Measurements from ENCODE around the gene RNF186.
"Not testable (repeated sequence)": the region's sequence is repeated elsewhere in the genome, so short reads cannot be mapped to it uniquely, and the experiment has no call there.

RNF186 gene, protein sequence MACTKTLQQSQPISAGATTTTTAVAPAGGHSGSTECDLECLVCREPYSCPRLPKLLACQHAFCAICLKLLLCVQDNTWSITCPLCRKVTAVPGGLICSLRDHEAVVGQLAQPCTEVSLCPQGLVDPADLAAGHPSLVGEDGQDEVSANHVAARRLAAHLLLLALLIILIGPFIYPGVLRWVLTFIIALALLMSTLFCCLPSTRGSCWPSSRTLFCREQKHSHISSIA

DNA sequence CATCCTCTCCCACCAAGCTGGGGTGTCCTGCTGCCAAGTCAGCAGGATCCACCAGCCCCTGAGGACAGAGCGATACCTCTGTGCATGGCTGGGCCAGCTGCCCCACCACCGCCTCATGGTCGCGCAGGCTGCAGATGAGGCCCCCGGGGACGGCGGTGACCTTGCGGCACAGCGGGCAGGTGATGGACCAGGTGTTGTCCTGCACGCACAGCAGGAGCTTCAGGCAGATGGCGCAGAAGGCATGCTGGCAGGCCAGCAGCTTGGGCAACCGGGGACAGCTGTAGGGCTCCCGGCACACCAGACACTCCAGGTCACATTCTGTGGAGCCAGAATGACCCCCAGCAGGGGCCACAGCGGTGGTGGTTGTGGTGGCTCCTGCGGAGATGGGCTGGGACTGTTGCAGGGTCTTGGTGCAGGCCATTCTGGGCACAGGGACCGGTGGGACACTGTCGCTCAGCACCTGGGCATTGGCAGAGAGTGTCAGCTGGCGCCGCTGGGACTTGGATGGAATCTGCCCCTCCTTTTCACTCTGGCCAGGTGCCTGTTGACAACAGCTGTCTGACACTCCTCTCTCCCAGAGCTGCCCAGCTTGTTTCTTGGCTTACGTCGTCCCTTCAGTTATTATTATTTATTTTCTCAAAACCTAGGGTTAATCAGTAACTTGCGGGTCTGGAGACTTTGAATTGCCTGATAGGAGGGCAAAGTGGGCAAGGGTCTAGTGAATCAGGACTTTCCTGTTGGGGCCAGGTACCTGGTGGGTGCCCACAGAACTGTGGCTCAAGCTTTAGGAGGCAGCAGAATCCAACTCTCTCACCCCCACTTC, at the start of gene RNF186:
Gene RNF186, minus strand, starts transcription at position 603 of the 823 bp plus-strand sequence. Its CDS starts 182 bp downstream, at position 421.
- peak; percentile 49 to 69 (median 54) for DNase-seq

DNA sequence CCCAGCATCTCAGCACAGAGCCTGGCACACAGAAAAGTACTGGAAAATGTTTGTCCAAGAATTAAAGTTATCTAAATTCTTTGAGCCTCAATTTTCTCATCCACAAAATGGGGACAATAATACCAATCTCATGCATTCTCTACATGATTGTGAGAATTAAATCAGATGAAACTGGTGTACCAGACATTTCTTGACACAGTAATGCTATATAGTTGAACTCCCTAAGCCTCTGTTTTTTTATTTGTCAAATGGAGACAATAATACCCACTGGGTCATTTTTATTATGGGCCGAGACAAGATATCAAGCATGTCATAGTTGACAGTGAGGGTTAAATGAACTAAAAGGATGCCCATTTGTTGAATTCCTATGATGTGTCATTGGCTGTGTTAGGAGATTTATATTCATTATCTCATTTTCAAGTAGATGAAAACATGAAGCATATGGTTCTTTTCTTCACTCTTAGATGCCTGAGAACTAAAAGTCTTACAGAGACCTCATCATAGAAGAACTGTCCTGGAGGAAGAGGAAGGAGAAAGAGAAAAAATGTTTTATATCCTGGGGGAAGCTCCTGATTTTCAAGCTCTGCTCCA, 49.6 kb upstream of the RNF186 start:
- no peak for DNase-seq

- DNase-seq, result no peak
Measured at GRCh38 chr1:19862944-19863343, 47.9 kb upstream of the RNF186 start.

DNA sequence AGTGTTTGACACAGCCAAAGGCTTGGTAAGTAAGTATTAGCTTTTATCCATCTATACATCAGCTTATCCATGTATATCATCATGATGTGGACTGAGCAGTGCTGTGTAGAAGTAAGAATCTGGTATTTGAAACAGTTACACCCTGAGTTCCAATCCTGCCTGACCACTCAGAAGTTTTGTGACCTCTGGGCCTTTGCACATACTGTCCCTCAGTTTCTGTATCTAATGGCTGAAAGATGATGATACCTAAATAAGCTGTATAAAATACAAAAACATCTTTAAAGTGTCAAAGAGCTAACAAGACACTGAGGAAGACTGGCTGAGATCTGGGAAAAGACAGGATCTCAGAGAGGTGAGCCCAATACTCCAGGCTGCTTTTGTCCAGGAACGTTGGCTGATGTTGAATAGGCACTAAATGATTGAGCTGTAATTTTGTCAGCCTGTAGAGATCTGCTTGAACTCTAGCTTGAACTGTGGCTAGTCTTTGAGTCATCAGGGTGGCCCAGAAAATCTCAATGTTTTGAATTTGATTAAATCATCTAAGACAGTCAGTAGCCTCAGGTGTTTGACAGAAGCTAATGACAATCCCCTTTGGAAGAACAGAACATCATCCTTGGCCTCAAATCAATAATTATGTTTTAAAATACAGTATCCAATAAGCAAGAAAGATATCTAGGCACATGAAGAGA, 46.9 kb upstream of the RNF186 start:
- DNase-seq, result no peak

GRCh38 chr1:19861034-19861433, 46.0 kb upstream of the RNF186 start:
- no peak for DNase-seq

DNA sequence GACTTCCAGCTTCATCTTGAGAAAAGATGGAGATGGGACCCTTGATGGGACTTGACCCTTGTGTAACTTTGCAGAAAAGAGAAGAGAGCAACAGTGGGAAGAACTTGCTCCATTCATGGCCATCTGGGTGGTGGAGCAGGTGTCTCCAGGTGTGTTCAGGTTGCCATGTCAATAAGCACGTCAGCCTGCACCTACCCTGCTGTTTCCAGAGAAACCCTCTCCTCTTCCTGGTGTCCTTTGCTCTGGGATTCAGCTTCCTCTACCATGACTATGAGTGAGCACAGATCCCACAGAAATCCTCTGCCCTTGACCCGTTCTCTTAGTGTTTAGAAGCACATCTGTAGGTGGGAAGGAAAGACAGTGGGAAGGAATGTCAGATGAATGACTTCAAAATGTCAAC, 45.3 kb upstream of the RNF186 start:
- DNase-seq, result peak in 1 of 3 experiments; percentile 6

- no peak for DNase-seq
Measured at GRCh38 chr1:19859876-19860275, 44.8 kb upstream of the RNF186 start.

DNA sequence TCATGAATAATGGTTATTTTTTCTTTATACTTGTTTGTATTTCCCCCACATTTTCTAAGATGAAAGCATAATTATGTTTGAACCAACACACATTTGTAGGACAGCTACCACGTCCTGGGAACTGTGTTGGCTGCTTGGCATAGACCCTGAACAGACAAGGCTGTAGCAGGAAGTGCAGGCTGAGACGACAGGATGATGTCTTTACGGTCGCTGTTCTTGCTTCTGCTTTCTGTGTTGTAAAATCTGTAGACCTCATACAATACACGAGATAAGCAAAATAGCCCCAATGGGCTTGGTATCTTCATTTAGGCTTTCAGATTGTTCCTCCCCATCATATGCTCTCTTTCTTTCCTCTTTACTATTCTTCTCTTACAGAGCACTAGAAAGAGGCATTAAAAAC, 43.8 kb upstream of the RNF186 start:
- no peak for DNase-seq

GRCh38 chr1:19854866-19855265, 39.8 kb upstream of the RNF186 start:
- no peak for DNase-seq

DNA sequence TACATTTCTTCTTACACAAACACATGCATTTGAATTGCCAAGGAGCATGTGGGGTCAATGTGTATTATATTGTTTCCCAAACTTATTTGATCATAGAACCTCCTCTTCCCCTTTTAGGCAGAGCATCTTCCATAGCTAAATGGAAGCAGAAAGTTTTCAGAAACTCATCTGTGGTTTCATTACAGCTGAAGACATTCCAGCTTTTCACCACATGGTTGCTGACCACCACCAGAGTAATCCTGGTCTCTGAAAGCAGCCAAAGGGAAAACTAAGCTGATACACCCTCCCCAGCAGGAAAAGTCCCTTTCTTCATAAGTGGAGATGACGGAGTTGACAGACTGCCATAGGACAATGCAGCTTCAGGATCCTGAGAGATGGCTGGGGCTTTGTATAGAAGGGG, 37.0 kb upstream of the RNF186 start:
- no peak for DNase-seq

DNA sequence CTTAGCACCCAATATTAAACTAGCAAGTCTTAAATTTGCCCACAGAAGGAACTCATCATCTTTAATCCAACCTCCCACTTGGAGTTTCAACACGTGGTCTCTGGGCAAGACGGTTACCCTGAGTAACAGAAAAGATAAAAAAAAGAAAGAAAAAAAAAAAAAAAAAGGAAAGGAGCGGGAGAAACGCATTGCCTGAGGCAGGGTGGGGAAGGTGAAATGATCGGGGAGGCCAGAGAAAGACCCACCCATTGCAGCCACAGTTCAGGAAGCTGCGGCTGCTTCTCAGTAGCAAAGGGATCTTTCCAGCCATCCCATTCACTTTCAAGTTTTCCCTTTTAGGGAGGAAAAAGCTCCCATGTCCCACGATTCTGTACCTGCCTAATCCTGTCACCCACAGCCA, 35.1 kb upstream of the RNF186 start:
- no peak for DNase-seq

DNA sequence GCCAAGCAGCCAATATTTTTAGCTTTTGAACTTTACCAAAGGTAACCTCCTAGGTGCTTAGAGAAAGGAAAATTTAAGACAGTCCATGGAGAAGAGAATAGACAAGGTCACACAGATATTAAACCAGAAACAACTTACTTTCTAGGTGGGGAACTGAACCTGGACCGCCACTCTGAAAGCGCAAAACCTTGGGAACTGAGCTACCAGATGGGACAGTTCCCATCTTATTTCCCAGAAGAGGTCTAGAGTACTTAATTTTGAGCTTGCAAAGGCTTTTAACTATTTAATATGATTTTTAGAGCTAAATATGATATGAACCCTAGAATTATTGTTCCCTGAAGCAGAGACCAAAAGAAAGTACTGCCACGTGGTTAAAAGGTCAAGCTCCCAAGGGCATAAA, 34.2 kb upstream of the RNF186 start:
- DNase-seq, result not testable (repeated sequence)

- DNase-seq, result not testable (repeated sequence)
Measured at GRCh38 chr1:19847334-19847733, 32.3 kb upstream of the RNF186 start.

DNA sequence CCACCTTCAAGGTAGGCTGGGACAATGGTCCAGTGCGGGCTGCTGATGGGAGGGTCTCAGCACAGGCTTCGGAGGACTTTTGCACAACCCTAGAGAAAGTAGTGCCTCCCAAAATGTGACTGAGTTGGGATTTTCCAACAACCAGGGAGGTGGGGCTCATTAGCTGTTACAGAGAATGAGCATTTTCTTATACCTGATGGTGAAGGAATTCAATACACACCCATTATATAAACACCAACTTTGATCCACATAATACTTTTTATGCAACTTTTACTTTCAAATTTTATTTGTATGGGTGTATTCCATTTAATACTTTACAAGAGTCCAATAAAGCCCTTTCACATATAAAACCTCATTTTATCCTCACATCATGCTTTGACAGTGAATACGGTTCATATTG, 31.3 kb upstream of the RNF186 start:
- DNase-seq, result no peak

DNA sequence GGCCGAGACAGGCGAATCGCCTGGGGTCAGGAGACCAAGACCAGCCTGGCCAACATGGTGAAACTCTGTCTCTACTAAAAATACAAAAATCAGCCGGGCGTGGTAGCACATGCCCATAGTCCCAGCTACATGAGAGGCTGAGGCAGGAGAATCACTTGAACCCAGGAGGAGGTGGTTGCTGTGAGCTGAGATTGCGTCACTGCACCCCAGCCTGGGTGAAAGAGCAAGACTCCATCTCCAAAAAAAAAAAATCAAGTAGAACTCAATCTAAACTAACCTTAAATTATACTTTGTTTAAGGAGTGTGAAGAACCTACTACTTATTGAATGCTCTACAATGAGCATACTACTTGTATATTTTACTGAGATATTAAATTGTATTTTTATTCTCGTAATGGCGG, 30.5 kb upstream of the RNF186 start:
- DNase-seq, result no peak

DNA sequence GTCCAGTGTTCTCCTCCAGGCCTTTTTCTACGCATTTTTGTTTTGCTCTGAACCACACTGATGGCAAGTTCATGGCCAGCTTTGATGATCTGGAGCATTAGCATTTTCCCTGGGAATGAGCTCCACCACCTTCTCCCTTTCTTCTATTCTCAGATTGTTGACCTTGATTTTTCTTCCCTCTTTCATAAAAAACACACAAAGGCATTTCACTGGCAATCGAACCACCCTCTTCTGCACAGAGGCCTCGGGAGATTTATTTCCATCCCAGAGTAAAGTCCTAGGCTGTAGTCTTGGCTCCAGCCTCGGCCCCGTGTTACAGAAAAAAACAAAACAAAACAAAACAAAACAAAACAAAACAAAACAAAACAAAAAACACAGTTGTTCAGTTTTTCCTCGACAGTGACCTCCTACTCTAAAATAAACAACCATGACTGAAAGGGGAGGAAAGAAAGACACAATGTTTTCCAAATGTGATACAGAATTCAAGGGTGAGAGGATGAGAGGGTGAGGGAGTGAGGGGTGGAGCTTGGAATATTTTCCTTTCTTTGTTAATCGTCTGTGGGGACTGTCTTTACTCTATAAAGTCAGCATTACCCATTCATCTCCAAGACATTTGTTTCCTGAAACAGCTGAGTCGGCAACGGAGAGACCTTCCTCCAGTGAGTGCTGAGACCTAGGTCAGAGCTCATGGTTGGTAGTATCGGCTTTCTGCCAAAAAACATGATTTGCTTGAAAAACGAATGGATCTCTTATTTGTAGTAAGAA, 29.8 kb upstream of the RNF186 start:
- no peak for DNase-seq

DNA sequence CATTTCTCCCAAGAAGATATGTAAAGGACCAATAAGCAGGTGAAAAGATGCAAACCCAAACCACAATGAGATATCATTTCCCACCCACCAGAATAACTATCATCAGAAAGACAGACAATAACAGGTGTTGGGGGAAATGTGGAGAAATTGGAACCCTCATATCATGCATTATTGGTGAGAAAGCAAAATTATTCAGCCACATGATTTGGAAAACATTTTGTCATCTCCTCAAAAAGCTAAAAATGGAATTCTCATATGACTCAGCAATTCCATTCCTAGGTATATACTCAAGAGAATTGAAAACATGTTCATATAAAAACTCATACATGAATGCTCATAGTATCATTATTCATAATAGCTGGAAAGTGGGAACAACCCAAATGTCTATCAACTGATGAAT, 25.1 kb upstream of the RNF186 start:
- no peak for DNase-seq

- DNase-seq, result no peak
Measured at GRCh38 chr1:19837866-19838265, 22.8 kb upstream of the RNF186 start.

- DNase-seq, result no peak
Measured at GRCh38 chr1:19835578-19835977, 20.5 kb upstream of the RNF186 start.

DNA sequence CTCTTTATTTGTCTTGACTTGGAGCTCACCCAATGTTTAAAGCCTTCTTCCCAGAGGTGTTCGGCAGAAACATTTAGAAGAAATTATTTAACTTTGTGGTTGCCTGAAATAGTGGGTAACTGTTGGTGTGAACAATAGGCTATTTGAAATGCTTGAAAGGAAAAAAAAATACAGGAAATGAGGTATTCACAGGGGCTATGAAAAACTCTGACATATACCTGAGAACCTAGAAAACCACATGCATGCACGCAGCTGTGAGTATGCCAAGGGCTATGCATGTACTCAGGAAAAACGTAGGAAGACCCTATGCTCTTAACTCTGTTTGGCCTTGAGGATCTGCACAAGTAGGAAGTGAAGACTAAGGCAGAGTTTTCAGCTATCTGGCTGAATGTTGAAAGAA, 16.4 kb upstream of the RNF186 start:
- DNase-seq, result no peak

GRCh38 chr1:19828546-19828945, 13.5 kb upstream of the RNF186 start:
- no peak for DNase-seq

DNA sequence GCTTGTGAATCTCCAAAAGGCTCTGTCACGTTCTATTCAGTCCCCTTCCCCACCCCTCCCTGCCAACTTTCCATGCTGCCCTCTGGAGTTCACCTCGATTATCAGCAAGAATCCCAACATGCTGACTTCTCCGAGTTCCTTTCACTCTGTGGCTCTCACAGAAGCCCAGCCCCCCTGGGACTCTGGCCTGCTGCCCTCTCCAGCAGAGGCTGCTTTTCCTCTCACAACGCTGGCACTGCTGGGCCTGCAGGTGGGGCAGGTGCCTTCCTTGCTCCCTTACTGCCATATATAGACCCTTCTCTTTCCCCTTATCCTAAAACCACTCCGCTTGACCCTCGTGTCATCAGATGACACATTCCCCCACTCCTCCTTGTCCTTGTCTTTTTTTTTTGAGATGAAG, 10.2 kb upstream of the RNF186 start:
- DNase-seq, result no peak

DNA sequence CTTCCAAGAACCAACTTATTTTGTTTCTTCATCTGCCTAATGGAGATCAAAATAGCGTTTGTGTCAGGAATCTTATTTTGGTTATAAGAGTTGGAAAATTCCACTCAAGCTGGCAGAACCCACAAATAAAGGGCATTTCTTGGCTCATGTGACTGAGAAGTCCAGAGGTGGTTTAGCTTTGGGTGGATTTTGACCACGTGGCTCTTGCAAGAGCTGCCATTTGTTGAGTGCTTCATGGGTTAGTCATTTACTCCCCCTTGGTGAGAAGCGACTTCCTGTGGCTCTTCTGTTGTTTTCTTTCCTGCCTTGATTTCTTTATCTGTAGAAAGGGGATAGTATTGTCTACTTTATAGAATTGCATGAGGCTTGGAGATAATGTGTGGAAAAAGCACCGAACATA, 9.5 kb upstream of the RNF186 start:
- no peak for DNase-seq
